HCT116 (cell line): ENCODE measurements around the gene TXNDC15.
"Not testable (repeated sequence)": the region's sequence is repeated elsewhere in the genome, so short reads cannot be mapped to it uniquely, and the experiment has no call there.

Source experiments
- CEBPB ChIP-seq: IDR thresholded peaks from 2 replicates; pipeline ENCODE4 v1.6.1; 2012; ENCODE audit warnings: low read depth
- CTCF ChIP-seq, 3 experiments: fragments of 200-600 bp in 1 of 3; sonication (generic) in 1 of 3; IDR thresholded peaks in 2 of 3; conservative IDR thresholded peaks in 1 of 3; 2 replicates each; pipeline ENCODE4 v1.5.1; 2012 to 2017; ENCODE audit warnings: low read depth in 2 of 3, low read length in 2 of 3, antibody characterized with exemption in 1 of 3, borderline replicate concordance in 1 of 3, control low read depth in 1 of 3, mild to moderate bottlenecking in 1 of 3, mixed read lengths in 1 of 3, mixed run types in 1 of 3, moderate library complexity in 1 of 3; ENCODE audit not compliant: insufficient read depth in 1 of 3
- EZH2 ChIP-seq: fragments of 200-600 bp; sonication (generic); IDR thresholded peaks from 2 replicates; pipeline ENCODE4 v1.6.1; 2017; ENCODE audit warnings: antibody characterized with exemption, mixed run types
- FOSL1 ChIP-seq: IDR thresholded peaks from 2 replicates; pipeline ENCODE4 v1.6.1; 2012; ENCODE audit warnings: low read depth
- JUND ChIP-seq: IDR thresholded peaks from 2 replicates; pipeline ENCODE4 v1.6.1; 2012
- POLR2A ChIP-seq: IDR thresholded peaks from 2 replicates; pipeline ENCODE4 v1.7.0; 2011; ENCODE audit warnings: borderline replicate concordance; ENCODE audit not compliant: insufficient read depth, insufficient read length; ENCODE audit errors: extremely low read depth
- SRF ChIP-seq: IDR thresholded peaks from 2 replicates; pipeline ENCODE4 v1.6.1; 2012; ENCODE audit warnings: low read depth
- ZNF274 ChIP-seq: fragments of 200-500 bp; sonication (Bioruptor generic); IDR thresholded peaks from 2 replicates; pipeline ENCODE4 v1.6.1; 2014; ENCODE audit warnings: mild to moderate bottlenecking, low read depth, low read length, inconsistent platforms

- not testable (repeated sequence) for TF ChIP-seq EZH2; FOSL1; CTCF (IDR thresholded peaks at IDR 0.05 in 2 of 3, conservative IDR thresholded peaks at IDR 0.05 in 1 of 3; ENCODE audit: borderline replicate concordance in 1 of 3, insufficient read depth in 1 of 3, low read depth in 2 of 3, low read length in 2 of 3); POLR2A; CEBPB; ZNF274; SRF; JUND
These were observed 24.7 kb upstream of the TXNDC15 start for GRCh38 chr5:134849434-134849933.
